Fibroblast of the aortic adventitia (primary cell): ENCODE data around the gene AFF3. TPM values are rescaled to one million over a fixed set of nuclear protein-coding genes. Genes with fewer than 3 reads are reported as not detected.

Source experiments
- DNase-seq: peaks from one replicate; pipeline ENCODE4 v3.0.0-alpha.2; 2010; ENCODE audit warnings: low read depth
- H3K4me3 ChIP-seq: 2 replicates; pipeline ENCODE4 v1.5.1; 2011; ENCODE audit warnings: low read depth, mild to moderate bottlenecking, control low read depth, low read length, moderate library complexity
- CTCF ChIP-seq: IDR thresholded peaks from 2 replicates; pipeline ENCODE4 v1.5.1; 2011; ENCODE audit warnings: mild to moderate bottlenecking, low read length, control low read depth, inconsistent platforms; ENCODE audit not compliant: insufficient read depth
- total RNA-seq: library from RNA; depleted of rRNA; stranded (reverse); fragments of >200 nt; gene quantifications from 2 replicates; pipeline ENCODE4 v1.2.3, GENCODE V29; 2012; ENCODE audit warnings: low replicate concordance

Gene AFF3
- total RNA-seq, 1 donor = 4.2 TPM

GRCh38 chr2:99878581-99879350, 263.6 kb downstream of the AFF3 start:
- no peak overlapping the region for H3K4me3 ChIP-seq
- no peak for TF ChIP-seq CTCF
- DNase-seq = peak; percentile 39

GRCh38 chr2:99877963-99878362, 264.4 kb downstream of the AFF3 start:
- no peak for DNase-seq
- TF ChIP-seq CTCF = no peak

GRCh38 chr2:99876956-99877355, 265.4 kb downstream of the AFF3 start:
- no peak for TF ChIP-seq CTCF
- H3K4me3 ChIP-seq = no peak overlapping the region
- DNase-seq = no peak

More at GRCh38 chr2:99877963-99878362, 264.4 kb downstream of the AFF3 start:
- no peak overlapping the region for H3K4me3 ChIP-seq

- H3K4me3 ChIP-seq = no peak overlapping the region
- TF ChIP-seq CTCF = no peak
- no peak for DNase-seq
These were observed 266.7 kb downstream of the AFF3 start for GRCh38 chr2:99875627-99876201.

- H3K4me3 ChIP-seq = no peak overlapping the region
- DNase-seq = no peak
- no peak for TF ChIP-seq CTCF
These were observed 274.1 kb downstream of the AFF3 start for GRCh38 chr2:99868260-99868659.

- no peak for TF ChIP-seq CTCF
- DNase-seq = no peak
- no peak overlapping the region for H3K4me3 ChIP-seq
These were observed 274.6 kb downstream of the AFF3 start for GRCh38 chr2:99867770-99868169.
